ENCODE measurements around the gene GFOD2. TPM values are rescaled to one million over a fixed set of nuclear protein-coding genes. Genes with fewer than 3 reads are reported as not detected.

Gene GFOD2
- total and polyA plus RNA-seq, 2 experiments from 2014 or later = 9.8 to 12.4 TPM

DNA sequence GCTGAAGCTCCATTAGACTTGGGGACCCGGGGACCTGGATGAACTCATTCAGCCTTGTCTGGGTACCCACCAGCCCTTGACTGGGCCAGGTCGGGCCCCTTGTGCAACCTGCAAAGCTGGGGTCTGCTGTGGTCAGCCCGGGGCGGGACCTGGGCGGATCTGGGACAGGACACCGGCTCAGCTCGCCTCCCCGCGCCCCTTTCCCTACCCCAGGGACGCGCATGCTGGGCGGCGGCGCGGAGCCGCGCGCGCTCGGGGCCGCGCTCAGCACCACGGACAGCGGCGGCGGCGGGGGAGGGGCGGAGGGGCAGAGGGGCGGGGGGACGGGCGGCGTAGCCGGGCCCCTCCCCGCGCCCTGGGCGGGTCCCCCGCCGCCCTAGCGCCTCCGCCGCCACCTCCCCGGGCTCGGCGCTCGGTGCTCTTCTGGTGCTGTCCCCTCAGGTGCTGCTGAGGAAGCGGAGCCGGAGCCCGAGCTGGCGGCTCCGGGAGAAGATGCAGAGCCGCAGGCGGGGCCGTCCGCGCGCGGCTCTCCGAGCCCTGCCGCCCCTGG is 66.5 kb downstream of the GFOD2 start:
- Histone ChIP-seq H3K9me2 (replicated peaks; ENCODE audit: insufficient read depth) (no peaks in the 10 kb centered on the region), H3K79me2 (no peaks in the 10 kb centered on the region), H3K4me2 (peak overlapping the region; percentile 98), H3K36me3 (replicated peaks; ENCODE audit: insufficient read depth, low read depth) (no peaks in the 10 kb centered on the region), H3K27me3 (peaks cover 47% of the 10 kb centered on the region), H3K27ac (no peak overlapping the region), H3K4me3 (no peak overlapping the region), H2AFZ (no peak overlapping the region), H4K20me1 (ENCODE audit: insufficient read depth, poor library complexity, severe bottlenecking) (no peaks in the 10 kb centered on the region), H3K9me3 (ENCODE audit: low read depth) (no peaks in the 10 kb centered on the region), H3K4me1 (ENCODE audit: insufficient read depth) (peaks cover 7% of the 10 kb centered on the region)
- 17% methylated on average over 9 of the region's 59 CpGs for WGBS (ENCODE audit: low lambda C conversion rate, missing lambda C conversion rate)
- peak; percentile 67 for DNase-seq (ENCODE audit: low spot score)
- no peak for TF ChIP-seq EZH2phosphoT487 (IDR thresholded peaks at IDR 0.05; ENCODE audit: low read depth, severe bottlenecking, unreplicated experiment)
- no peak for TF ChIP-seq CTCF (IDR thresholded peaks at IDR 0.05; ENCODE audit: poor library complexity)
- TF ChIP-seq EZH2 (IDR thresholded peaks at IDR 0.05; ENCODE audit: borderline replicate concordance) = no peak

DNA sequence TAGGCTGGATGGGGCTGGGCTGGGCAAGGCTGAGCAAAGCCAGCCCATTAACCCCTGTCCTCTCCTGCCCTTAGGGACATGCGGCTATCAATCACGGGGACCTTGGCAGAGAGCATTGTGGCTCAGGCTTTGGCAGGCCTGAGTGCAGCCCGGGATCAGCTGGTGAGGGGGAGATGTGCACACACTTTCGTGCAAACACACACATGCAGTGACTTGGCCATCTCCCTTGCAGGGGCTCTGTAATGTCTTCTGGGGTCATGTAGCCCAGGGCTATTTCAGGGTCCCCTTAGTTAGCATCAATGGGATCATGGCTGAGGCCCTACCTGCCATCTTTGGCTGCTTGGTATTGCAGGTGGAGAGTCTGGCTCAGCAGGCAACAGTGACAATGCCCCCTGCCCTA is 67.3 kb downstream of the GFOD2 start:
- H3K4me2 ChIP-seq = no peak overlapping the region
- H4K20me1 ChIP-seq (ENCODE audit: insufficient read depth, poor library complexity, severe bottlenecking) = no peaks in the 10 kb centered on the region
- H3K36me3 ChIP-seq (replicated peaks; ENCODE audit: insufficient read depth, low read depth) = no peaks in the 10 kb centered on the region
- no peak overlapping the region for H3K4me3 ChIP-seq
- no peak overlapping the region for H2AFZ ChIP-seq
- DNase-seq (ENCODE audit: low spot score) = no peak
- peaks cover 47% of the 10 kb centered on the region for H3K27me3 ChIP-seq
- H3K27ac ChIP-seq = no peak overlapping the region
- H3K4me1 ChIP-seq (ENCODE audit: insufficient read depth) = peaks cover 7% of the 10 kb centered on the region
- no peaks in the 10 kb centered on the region for H3K9me2 ChIP-seq (replicated peaks; ENCODE audit: insufficient read depth)
- TF ChIP-seq CTCF (IDR thresholded peaks at IDR 0.05; ENCODE audit: poor library complexity) (no peak), EZH2phosphoT487 (IDR thresholded peaks at IDR 0.05; ENCODE audit: low read depth, severe bottlenecking, unreplicated experiment) (no peak), EZH2 (IDR thresholded peaks at IDR 0.05; ENCODE audit: borderline replicate concordance) (no peak)
- no peaks in the 10 kb centered on the region for H3K9me3 ChIP-seq (ENCODE audit: low read depth)
- 92% methylated on average over 4 of the region's 4 CpGs for WGBS (ENCODE audit: low lambda C conversion rate, missing lambda C conversion rate)
- no peaks in the 10 kb centered on the region for H3K79me2 ChIP-seq

- H3K79me2 ChIP-seq = no peaks in the 10 kb centered on the region
- H3K36me3 ChIP-seq (replicated peaks; ENCODE audit: insufficient read depth, low read depth) = no peaks in the 10 kb centered on the region
- no peaks in the 10 kb centered on the region for H4K20me1 ChIP-seq (ENCODE audit: insufficient read depth, poor library complexity, severe bottlenecking)
- 90% methylated on average over 7 of the region's 7 CpGs for WGBS (ENCODE audit: low lambda C conversion rate, missing lambda C conversion rate)
- H3K27ac ChIP-seq = no peak overlapping the region
- H2AFZ ChIP-seq = no peak overlapping the region
- H3K9me3 ChIP-seq (ENCODE audit: low read depth) = no peaks in the 10 kb centered on the region
- H3K9me2 ChIP-seq (replicated peaks; ENCODE audit: insufficient read depth) = no peaks in the 10 kb centered on the region
- H3K4me3 ChIP-seq = no peak overlapping the region
- H3K4me1 ChIP-seq (ENCODE audit: insufficient read depth) = peaks cover 7% of the 10 kb centered on the region
- no peak overlapping the region for H3K4me2 ChIP-seq
- H3K27me3 ChIP-seq = peaks cover 47% of the 10 kb centered on the region
- DNase-seq (ENCODE audit: low spot score) = no peak
- no peak for TF ChIP-seq EZH2phosphoT487 (IDR thresholded peaks at IDR 0.05; ENCODE audit: low read depth, severe bottlenecking, unreplicated experiment)
- TF ChIP-seq EZH2 (IDR thresholded peaks at IDR 0.05; ENCODE audit: borderline replicate concordance) = no peak
- no peak for TF ChIP-seq CTCF (IDR thresholded peaks at IDR 0.05; ENCODE audit: poor library complexity)
These were observed 68.1 kb downstream of the GFOD2 start for GRCh38 chr16:67651039-67651438.

Measured in hepatocyte (in vitro differentiated cells).